ENCODE results near the gene SNAPIN. TPM values are rescaled to one million over a fixed set of nuclear protein-coding genes. Genes with fewer than 3 reads are reported as not detected.
A peak's percentile ranks its signal among the peaks of the same experiment; 100 is the strongest.
"Not testable (repeated sequence)": the region's sequence is repeated elsewhere in the genome, so short reads cannot be mapped to it uniquely, and the experiment has no call there.

Gene SNAPIN
- total and polyA plus RNA-seq, 9 of the 15 experiments (the other 6 are each of a cell fraction or from before 2014, with no cell fraction given) = 11.2 to 43.9 (median 32.3) TPM

- FAIRE-seq; CTCF ChIA-PET (ENCODE audit: low intra/inter-chr PET ratio); H3K9me1 ChIP-seq (ENCODE audit: control insufficient read depth, insufficient read depth, low read length); H3K4me2 ChIP-seq (ENCODE audit: insufficient read depth, low read length); H3K4me1 ChIP-seq (replicated peaks in 1 of 2; ENCODE audit: control insufficient read depth in 2 of 2, insufficient read depth in 2 of 2, low read length in 2 of 2); H3K4me3 ChIP-seq; H3K27ac ChIP-seq (ENCODE audit: extremely low read depth, low read depth, low read length); ATAC-seq; H3K9me3 ChIP-seq (replicated peaks; ENCODE audit: control insufficient read depth, insufficient read depth, low read depth, low read length); H2AFZ ChIP-seq (ENCODE audit: low read depth, low read length); H3K9ac ChIP-seq (ENCODE audit: insufficient read depth in 1 of 2, low read depth in 2 of 2, low read length in 2 of 2); H4K20me1 ChIP-seq (replicated peaks; ENCODE audit: control insufficient read depth, insufficient read depth, low read length); H3K27me3 ChIP-seq (ENCODE audit: control insufficient read depth in 2 of 2, insufficient read depth in 2 of 2, low read length in 2 of 2); in situ Hi-C loops (cut with MboI); DNase-seq (ENCODE audit: extremely low read depth in 1 of 4, low spot score in 3 of 4); intact Hi-C loops (cut with micrococcal nuclease); BruUV-seq (replicated peaks): not testable (repeated sequence)
- Histone ChIP-seq H3K36me3 (ENCODE audit: control insufficient read depth, insufficient read depth, low read length) (peaks cover 97% of the 10 kb centered on the region), H3K79me2 (ENCODE audit: control insufficient read depth, insufficient read depth, low read length) (peaks cover 43% of the 10 kb centered on the region)
- TF ChIP-seq ZFX (CRISPR knock-in tag; IDR thresholded peaks at IDR 0.05) = peak; percentile 17; the same call in 1 of the 2 replicates
- WGBS (ENCODE audit: insufficient coverage, low coverage, missing lambda C conversion rate) = 96% methylated on average over 5 of the region's 5 CpGs
- POLR2A ChIA-PET = interaction anchor here (0.6 to 11.6 kb wide), 11 partner anchors 9 to 808 kb away, joined by 3 to 205 read pairs (median 3); partner anchors contain the start of genes RPS27 and S100A13
Observed at GRCh38 chr1:153640213-153640612, 18.3 kb upstream of the SNAPIN start.

GRCh38 chr1:153640861-153641260, 17.6 kb upstream of the SNAPIN start:
- Histone ChIP-seq H2AFZ (ENCODE audit: low read depth, low read length) (no peak overlapping the region), H3K9me3 (replicated peaks; ENCODE audit: control insufficient read depth, insufficient read depth, low read depth, low read length) (no peaks in the 10 kb centered on the region), H3K9ac (ENCODE audit: insufficient read depth in 1 of 2, low read depth in 2 of 2, low read length in 2 of 2) (no peak overlapping the region), H3K36me3 (ENCODE audit: control insufficient read depth, insufficient read depth, low read length) (peaks cover 100% of the 10 kb centered on the region), H3K79me2 (ENCODE audit: control insufficient read depth, insufficient read depth, low read length) (peaks cover 36% of the 10 kb centered on the region), H3K27me3 (ENCODE audit: control insufficient read depth in 2 of 2, insufficient read depth in 2 of 2, low read length in 2 of 2) (no peaks in the 10 kb centered on the region), H3K4me3 (no peak overlapping the region), H3K9me1 (ENCODE audit: control insufficient read depth, insufficient read depth, low read length) (no peaks in the 10 kb centered on the region), H3K4me2 (ENCODE audit: insufficient read depth, low read length) (no peak overlapping the region), H4K20me1 (replicated peaks; ENCODE audit: control insufficient read depth, insufficient read depth, low read length) (no peaks in the 10 kb centered on the region; the same call in 1 of the 2 replicates), H3K27ac (ENCODE audit: extremely low read depth, low read depth, low read length) (no peak overlapping the region), H3K4me1 (replicated peaks in 1 of 2; ENCODE audit: control insufficient read depth in 2 of 2, insufficient read depth in 2 of 2, low read length in 2 of 2) (peaks cover 0 to 6% of the 10 kb centered on the region in 2 experiments; a peak in 4 of 5 replicates)
- ATAC-seq (no peak), FAIRE-seq (no peak), DNase-seq (ENCODE audit: extremely low read depth in 1 of 4, low spot score in 3 of 4) (no peak)
- ChIA-PET CTCF (ENCODE audit: low intra/inter-chr PET ratio) (no interaction called here), POLR2A (interaction anchor here (1.0 to 11.6 kb wide), 4 partner anchors 9 to 125 kb away, joined by 3 to 205 read pairs (median 13); partner anchors contain the start of gene S100A13)
- TF ChIP-seq TBL1XR1 (IDR thresholded peaks at IDR 0.05; ENCODE audit: low read length in 2 of 2) (no peak), POLR2AphosphoS5 (IDR thresholded peaks at IDR 0.05; ENCODE audit: control insufficient read depth, insufficient read depth, low read depth, low read length) (0 out of 2 replicates have a peak, but pooled peaks have one; percentile 34)
- in situ Hi-C loops (cut with MboI) = no loop called here
- 94% methylated on average over 6 of the region's 6 CpGs for WGBS (ENCODE audit: insufficient coverage, low coverage, missing lambda C conversion rate)
- intact Hi-C loops (cut with micrococcal nuclease) = no loop called here
- no TSS peak for BruUV-seq (replicated peaks)

Data from K562 (cell line).